ENCODE results near the gene UMPS.

The UMPS gene

DNA sequence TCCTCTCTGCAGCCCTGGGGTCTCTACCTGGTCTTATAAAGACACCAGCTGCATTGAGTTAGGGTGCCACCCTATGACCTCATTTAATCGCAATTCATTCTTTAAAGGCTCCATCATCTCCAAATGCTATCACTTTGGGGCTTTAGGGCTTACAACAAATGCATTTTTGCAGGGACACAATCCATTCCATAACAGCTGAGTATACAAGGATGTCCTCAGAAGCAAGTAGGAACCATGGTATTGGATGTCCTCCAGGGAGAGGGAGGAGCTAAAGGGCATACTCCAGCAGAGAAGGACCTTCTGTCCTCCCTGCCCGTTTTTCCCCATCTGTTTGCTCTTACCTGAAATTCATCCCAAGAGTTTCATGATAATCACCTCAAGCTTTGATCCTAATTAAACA is 30.3 kb downstream of the UMPS start:
- peak in 1 of 42 donors; percentile 40 for DNase-seq
- intact Hi-C loops (cut with DNase I): no loop called here

DNA sequence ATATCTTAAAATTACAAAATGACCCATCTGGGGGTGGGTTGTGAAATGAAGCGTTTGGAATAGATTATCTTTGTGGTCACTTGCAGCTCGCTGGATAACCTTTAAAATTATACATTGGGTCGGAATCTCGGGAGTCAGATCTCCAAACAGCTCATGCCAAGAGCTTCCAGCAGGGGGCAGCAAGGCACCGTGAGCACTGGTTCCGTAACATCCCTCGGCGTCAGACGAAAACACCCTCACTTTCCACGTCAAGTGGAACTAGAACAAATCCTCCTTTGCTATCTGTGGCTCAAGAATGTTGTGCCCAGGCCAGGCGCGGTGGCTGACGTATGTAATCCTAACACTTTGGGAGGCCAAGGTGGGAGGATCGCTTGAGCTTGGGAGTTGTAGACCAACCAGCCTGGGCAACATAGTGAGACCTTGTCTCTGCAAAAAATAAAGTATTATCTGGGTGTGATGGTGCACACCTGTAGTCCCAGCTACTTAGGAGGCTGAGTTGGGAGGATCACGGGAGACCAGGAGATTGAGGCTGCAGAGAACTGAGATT is 31.1 kb downstream of the UMPS start:
- intact Hi-C loops (cut with DNase I): loop anchor here (1.0 kb wide), 1 partner anchor 140 kb away; no protein-coding TSS in a partner anchor
- peak; percentile 59 to 96 (median 89) for DNase-seq

DNA sequence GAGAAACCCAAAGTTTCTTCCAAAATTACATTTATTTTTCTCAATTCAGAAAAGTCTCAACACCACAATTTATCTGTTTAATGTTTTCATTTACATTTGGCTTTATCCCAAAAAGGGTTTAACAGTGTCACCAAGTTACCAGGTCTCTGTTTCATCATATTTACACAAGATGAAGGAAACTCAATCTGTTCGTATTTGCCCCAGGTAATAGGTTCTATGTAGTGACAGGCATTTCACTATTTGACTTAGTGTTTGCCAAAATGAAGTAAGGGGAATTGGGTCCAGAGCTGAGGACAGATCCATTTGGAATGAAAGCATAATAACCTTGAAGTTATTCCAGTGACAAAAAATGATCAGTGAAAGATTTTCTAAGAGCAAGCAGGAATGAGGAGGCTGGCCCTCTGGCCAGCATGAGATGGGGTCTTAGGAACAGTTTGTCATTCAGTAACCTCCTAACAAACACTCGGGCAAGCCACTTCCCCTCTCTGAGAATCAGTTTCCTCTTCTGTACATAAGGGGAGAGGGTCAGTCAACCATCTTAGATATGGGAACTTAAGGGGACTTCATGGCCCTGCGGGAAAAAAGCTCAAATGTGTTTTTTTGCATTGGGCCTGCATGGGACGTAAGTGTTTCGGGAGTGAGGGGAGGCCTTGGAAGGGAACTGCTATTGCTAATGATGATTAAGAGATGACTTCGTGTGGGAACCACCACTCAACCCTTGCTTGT is 31.8 kb downstream of the UMPS start:
- intact Hi-C loops (cut with DNase I): loop anchor here (1.0 kb wide), 1 partner anchor 139 kb away; no protein-coding TSS in a partner anchor
- DNase-seq: peak in 2 of 42 donors; percentile 22 to 37

DNA sequence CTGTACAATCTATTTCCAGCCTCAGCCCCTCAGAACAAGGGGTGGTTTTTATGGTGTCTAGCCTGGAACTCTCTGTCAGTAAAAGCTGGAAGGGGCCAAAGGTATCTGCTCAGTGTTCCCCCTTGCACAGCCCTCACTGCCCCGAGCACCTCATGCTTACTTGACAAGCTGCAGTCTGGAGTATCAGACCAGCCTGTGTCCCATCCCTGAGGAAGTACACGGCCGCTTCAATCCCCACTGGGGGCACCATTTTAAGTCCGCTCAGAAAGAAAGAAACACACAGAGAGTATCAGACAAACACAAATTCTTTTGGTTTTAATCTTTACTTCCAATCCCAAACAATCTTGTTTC is 32.4 kb downstream of the UMPS start:
- peak in 3 of 42 donors; percentile 9 to 35 (median 33) for DNase-seq
- intact Hi-C loops (cut with DNase I): no loop called here

DNA sequence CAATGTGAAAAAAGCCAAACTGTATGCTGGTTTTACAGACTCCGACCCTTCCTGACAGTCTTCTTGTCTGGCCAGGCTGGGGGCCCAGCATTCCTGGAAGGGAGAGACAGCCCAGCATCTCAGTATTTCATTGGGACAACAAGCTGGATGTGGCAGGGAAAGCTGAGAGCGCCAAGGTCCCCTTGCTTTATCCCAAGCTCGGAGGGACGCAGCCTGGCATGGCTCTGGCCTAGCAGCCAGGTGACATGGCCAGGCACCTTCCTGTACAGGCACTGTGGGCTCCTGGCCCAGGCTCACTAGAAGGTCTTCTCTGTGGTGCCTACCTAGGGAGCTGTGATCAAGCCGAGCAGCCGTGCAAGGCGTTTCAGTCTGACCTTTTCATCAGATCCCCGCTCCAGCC is 33.0 kb downstream of the UMPS start:
- intact Hi-C loops (cut with DNase I): no loop called here
- DNase-seq: peak in 4 of 42 donors; percentile 10 to 39 (median 29)

DNA sequence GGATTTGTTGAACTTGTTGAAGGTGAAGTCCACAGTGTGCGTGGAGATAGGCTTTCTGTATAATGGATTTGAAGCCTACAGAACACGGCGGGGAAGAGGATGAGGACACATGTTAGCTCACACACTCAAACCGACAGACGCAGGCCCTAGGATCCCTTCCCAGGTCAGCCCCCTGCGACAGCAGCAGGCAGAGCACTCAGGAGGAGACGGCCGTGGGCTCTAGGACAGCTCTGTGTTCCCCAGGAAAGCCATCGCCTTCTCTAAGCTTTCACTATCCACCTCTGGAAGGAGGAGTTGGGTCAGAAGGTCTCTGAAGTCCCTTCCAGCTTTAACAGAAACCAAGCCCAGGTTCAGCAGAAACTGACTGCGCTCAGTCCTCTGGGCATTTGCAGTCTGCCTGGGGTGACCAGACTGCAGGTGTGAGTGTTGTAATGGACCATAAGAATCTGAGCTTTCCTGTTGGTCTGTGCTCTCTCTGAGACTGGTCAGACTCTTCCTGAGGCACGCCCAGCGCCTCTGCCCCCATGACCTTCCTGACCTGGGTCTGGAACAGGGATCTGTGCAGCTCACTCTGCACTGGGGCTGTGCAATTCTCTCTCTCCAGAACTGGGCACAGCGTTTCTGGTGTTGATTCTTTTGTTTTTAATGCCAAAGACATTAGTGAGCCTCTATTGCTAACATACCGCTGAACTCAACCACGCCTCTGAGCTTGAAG is 33.5 kb downstream of the UMPS start:
- intact Hi-C loops (cut with DNase I): no loop called here
- peak in 2 of 42 donors; percentile 7 to 39 for DNase-seq

DNA sequence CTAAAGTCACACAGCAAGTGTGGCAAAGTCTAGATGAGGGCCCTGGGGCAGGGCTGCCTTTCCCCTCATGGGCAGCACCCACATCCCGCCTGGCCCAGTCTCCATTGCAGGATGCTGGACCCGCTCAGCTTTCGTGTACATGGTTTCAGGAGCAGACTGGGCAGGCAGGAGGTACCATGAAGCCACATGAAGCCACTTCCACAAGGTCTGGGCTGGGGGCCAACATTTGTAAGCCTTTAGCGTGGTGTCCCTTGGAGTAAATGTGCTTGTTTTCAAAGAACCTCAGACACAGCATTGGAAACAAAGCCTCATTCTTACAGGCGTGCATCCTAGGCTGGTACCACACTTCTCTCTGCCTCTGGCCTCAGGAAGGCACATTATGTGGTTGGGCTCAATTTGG is 34.5 kb downstream of the UMPS start:
- peak in 19 of 42 donors; percentile 12 to 70 (median 51) for DNase-seq
- intact Hi-C loops (cut with DNase I): no loop called here

DNA sequence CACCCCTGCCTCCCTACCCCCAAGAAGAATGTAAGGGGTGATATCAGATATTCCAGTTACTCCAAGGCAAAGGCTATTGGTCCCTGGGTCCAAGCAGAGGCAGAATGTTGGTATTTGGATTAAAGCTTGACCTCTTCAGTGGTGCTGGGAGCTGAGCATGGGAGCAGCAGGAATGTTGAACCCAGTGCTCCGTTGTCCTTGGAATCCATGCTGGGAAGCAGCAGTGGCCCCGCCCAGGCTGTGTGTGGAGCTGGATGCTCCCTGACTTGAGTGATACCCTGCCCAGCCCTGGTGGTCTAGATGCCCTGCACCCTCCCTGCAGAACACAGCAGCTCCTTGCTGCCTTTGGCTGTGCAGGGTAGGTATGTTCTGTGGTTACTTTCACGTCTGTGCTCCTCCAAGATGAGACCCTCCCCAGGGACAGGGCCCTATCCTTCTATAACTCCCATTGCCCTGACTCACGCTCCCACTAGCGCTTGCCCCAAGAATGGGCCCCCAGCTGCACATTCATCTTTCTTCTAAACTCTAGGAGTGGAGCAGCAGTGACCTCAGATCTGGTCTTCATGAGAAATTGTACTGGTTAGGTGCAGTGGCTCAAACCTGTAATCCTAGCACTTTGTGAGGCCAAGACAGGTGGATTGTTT is 35.1 kb downstream of the UMPS start:
- intact Hi-C loops (cut with DNase I): no loop called here

DNA sequence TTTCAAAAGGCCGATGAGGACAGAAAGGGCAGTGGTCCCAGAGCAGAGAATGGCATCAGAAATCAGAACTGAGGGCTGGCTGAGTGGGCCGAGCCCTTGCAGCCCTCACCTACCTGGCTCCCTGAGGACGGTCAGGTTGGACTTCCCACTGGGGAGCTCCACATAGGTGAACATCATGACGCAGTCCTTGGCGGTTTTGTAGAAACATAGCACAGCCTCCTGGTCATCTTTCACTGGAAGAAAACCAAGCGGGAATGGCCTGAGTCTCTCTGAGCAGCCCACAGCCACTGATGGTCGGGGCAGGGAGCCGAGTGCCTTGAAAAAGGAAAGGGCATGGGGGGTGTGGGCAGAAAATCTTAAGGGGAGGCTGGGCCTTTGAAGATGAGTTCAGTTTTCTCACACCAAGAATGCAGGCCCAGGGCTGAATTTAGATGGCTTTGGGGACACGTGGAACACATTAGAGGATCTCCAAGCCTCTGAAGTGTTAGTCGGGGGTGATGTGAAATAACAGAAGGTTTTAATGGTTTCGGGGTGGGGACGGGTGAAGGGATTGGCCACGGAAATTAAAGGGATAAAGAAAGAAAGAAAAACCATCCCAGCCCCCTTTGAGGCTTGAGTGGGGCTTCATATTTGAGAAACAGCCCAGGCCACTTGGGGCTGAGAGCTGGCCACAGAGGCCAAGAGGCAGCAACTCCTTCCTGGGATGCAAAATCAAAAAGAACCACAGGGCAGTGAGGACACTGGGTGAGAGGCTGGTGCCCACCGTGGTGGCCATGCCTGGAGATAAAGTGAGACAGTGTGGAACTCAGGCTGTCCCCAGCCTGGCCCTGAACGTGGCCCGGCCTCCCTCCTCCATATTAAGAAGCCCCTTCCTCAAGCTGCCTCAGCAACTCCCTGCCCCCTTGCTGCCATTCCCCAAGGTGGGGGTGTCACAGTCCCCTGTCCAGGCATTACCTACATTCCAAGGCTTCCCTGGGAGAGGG is 36.2 kb downstream of the UMPS start:
- intact Hi-C loops (cut with DNase I): no loop called here

More for the DNA sequence above, 35.1 kb downstream of the UMPS start:
- DNase-seq: peak in 4 of 42 donors; percentile 6 to 38 (median 8)

DNA sequence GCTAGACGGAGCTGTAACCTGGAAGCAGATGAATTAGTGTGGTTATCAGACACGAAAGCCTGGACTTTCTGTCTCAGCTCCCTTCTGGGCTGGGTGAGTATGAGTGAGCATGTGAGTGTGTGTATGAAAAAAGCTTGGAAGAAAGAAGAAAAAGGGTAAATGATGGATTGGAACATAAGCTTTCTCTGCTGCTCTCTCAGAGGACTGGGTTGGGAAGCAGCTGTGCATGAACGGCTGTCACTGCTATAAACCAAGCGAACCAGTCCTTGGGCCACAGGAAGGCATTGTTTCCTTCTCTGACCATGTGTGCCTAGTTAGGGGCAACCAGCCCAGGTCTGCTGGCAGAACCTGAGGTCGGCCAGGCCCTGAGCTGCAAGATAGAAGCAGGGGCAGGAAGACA is 37.0 kb downstream of the UMPS start:
- intact Hi-C loops (cut with DNase I): no loop called here

More for the DNA sequence above, 36.2 kb downstream of the UMPS start:
- peak in 3 of 42 donors; percentile 5 to 31 (median 5) for DNase-seq

DNA sequence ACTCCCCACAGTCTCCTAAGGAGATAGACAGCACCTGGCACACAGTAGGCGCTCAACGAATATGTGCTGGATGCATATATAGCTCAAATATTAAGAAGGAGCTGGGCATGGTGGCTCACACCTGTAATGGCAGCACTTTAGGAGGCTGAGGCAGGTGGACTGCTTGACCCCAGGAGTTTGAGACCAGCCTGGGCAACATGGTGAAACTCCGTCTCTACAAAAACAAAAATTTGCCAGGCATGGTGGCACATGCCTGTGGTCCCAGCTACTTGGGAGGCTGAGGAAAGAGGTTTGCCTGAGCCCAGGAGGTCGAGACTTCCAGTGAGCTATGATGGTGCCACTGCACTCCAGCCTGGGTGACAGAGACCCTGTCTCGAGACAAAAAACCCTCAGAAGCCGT is 37.4 kb downstream of the UMPS start:
- peak in 2 of 42 donors; percentile 1 to 4 for DNase-seq
- intact Hi-C loops (cut with DNase I): no loop called here

More for the DNA sequence above, 37.0 kb downstream of the UMPS start:
- peak in 2 of 42 donors; percentile 0 to 7 for DNase-seq

DNA sequence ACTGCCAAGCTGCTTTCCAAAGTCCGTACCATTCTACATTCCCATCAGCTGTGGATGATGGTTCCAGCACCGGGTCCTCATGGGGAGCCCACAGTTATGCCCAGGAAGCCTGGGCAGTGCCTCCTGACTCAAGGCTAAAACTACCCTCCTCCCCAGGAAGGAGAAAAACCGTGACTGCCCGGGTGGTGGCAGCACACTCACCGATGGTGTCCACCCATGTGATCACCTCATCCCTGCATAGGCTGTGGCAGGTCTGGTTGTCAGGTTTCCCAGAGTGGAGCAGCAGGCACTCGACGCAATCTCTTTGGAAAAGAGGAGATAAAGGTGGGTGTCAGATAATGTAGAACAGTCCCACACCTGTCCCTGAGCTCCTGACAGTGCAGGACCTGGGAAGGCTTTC is 38.6 kb downstream of the UMPS start:
- intact Hi-C loops (cut with DNase I): no loop called here
- peak in 1 of 42 donors; percentile 4 for DNase-seq

DNA sequence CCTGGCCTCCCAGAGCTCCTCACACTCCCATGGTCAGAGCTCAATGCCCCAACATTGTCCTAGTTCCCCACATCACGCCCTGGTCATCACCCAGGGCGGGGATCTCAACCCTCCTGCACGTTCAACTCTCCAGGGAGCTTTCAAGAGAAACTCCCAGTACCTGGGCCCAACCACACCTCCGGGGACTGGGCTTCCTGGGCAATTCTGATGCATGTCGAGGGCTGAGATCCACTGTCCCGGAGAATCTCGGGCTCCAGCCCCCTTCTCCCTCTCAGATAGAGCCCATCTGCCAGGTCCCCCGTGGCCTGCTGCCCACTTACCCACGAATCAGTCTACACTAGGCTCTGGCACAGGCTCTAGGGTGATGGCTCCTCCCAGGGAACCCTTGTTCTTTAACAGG is 39.2 kb downstream of the UMPS start:
- peak in 1 of 42 donors; percentile 3 for DNase-seq
- intact Hi-C loops (cut with DNase I): no loop called here

DNA sequence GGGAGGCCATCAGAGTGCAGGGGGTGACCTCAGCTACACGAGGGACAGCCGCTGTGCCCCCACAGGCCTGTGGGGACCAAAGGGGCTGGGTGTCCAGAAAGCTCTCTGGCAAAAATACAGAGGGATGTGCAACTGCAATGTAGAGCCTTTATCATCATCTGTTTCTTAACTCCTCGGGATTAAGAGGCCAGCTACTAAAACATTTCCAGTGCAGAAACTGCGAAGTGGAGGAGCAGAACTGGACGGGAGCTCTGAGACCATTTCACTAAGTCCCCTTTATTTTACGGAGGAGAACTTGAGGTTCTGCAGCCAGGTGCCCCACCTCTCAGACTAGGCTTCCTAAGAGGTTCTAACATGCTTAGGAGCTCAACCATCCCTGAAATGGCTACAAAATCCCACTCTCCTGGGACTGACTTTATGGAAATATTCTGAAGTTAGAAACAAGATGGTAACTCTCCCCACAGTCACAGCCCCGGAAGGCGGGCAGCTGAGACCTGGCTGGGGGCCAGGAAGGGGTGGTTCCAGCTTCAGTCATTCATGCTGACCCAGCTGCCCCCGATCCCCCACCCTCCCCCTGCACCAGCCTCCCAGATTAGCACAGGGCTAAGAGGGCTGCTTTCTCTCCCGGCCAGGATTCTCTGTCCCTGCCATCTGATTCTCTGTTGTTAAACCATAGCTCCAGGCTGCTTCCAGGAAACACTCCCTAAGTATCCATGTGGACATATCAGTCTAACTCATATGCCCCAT is 40.3 kb downstream of the UMPS start:
- intact Hi-C loops (cut with DNase I): no loop called here
- peak; percentile 37 to 89 (median 68) for DNase-seq

DNA sequence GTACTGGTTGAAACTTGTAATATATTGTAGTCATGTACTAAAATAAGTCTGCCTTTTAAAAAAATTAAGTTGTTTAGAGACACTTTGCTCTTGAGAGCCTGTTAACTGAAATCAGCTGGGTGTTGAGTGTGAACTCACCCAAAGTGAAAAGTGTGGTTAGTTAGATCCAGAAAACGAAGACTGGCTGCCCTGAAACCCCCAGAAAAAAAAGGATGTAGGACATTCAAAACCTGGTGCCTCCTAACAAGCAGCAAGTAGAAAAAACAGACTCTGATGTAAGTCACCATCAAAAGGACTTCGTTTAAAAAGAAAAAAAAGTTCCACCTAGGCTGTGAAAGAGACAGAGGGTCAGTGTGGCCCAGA is 40.8 kb downstream of the UMPS start:
- no peak for DNase-seq
- intact Hi-C loops (cut with DNase I): no loop called here

DNA sequence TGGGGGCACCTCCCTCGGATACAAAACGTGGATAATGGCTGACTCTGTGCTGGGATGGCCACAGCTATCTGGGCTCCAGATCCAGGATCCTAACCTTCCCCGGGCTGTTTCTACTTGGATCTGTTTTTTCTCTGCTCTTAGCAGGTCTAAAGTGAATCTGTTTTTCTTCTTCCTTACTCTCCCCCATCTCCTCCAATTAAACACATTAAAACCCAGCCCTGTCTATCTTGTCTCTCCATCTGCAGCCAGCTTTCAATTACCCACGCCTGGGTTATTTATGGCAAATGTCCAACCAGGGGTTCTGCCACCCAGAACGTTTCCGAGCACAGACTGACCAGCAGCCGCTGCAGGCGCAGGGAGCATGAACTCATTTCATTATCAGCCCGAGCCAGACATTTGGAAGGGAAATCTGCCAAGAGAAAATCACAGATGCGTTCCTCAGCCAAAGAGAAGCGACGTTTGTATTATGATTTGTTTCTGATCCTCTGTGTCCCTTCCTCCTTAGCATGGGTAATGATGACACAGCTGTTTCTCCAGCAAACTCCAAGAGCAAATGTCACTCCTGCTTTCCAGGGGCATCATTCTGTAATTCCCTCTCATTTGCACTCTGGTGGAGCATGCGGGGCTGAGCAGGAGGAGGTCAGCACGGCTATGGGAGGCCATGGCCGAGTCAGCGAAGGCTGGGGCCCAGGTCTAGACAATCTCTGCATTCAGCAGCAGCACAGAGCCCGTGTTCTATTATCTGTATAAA is 42.0 kb downstream of the UMPS start:
- DNase-seq: peak in 41 of 42 donors; percentile 35 to 84 (median 63)
- intact Hi-C loops (cut with DNase I): no loop called here
